ENCODE measurements around the gene NLRP1.

Gene NLRP1

GRCh38 chr17:5506307-5506706, 78.0 kb downstream of the NLRP1 start:
- Histone ChIP-seq H3K4me3 (ENCODE audit: insufficient read depth, low read depth, low read length, poor library complexity, severe bottlenecking) (no peak overlapping the region), H3K9me3 (ENCODE audit: control insufficient read depth, low read length) (no peaks in the 10 kb centered on the region), H3K36me3 (ENCODE audit: control insufficient read depth, insufficient read depth, low read length) (no peaks in the 10 kb centered on the region), H3K27ac (ENCODE audit: insufficient read depth, low read length, poor library complexity, severe bottlenecking) (no peak overlapping the region), H3K4me1 (ENCODE audit: control insufficient read depth, insufficient read depth, low read length, poor library complexity, severe bottlenecking) (no peaks in the 10 kb centered on the region), H3K27me3 (replicated peaks; ENCODE audit: control insufficient read depth, insufficient read depth, low read length, poor library complexity, severe bottlenecking) (no peaks in the 10 kb centered on the region)
- no peak for DNase-seq

GRCh38 chr17:5502552-5502951, 81.8 kb downstream of the NLRP1 start:
- peaks cover 9% of the 10 kb centered on the region for H3K4me1 ChIP-seq (ENCODE audit: control insufficient read depth, insufficient read depth, low read length, poor library complexity, severe bottlenecking)
- H3K4me3 ChIP-seq (ENCODE audit: insufficient read depth, low read depth, low read length, poor library complexity, severe bottlenecking) = no peak overlapping the region
- H3K27me3 ChIP-seq (replicated peaks; ENCODE audit: control insufficient read depth, insufficient read depth, low read length, poor library complexity, severe bottlenecking) = no peaks in the 10 kb centered on the region
- no peaks in the 10 kb centered on the region for H3K9me3 ChIP-seq (ENCODE audit: control insufficient read depth, low read length)
- DNase-seq = no peak
- no peaks in the 10 kb centered on the region for H3K36me3 ChIP-seq (ENCODE audit: control insufficient read depth, insufficient read depth, low read length)
- no peak overlapping the region for H3K27ac ChIP-seq (ENCODE audit: insufficient read depth, low read length, poor library complexity, severe bottlenecking)

DNA sequence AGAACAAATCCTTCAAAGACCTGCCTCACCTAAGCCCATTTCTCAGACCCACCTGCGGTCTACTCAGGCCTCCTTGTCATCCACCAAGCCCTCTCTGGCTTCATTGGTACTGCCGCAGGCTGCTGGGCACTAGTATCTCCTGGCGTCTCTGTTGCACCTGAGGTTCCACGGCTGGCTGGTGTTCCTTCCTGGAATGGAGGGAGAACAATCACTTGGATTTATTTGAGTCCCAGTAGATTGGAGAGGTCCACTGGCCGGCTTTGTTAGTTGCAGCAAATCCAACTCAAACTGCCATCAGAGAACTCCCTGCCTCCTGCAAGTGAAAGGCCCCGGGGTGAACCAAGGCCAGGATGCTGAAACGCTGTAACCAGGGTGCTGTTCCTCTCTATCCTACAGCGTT, 82.6 kb downstream of the NLRP1 start:
- Histone ChIP-seq H3K4me1 (ENCODE audit: control insufficient read depth, insufficient read depth, low read length, poor library complexity, severe bottlenecking) (peaks cover 9% of the 10 kb centered on the region), H3K27me3 (replicated peaks; ENCODE audit: control insufficient read depth, insufficient read depth, low read length, poor library complexity, severe bottlenecking) (no peaks in the 10 kb centered on the region), H3K9me3 (ENCODE audit: control insufficient read depth, low read length) (no peaks in the 10 kb centered on the region), H3K27ac (ENCODE audit: insufficient read depth, low read length, poor library complexity, severe bottlenecking) (peak overlapping the region; percentile 56), H3K4me3 (ENCODE audit: insufficient read depth, low read depth, low read length, poor library complexity, severe bottlenecking) (no peak overlapping the region), H3K36me3 (ENCODE audit: control insufficient read depth, insufficient read depth, low read length) (no peaks in the 10 kb centered on the region)
- DNase-seq = no peak

DNA sequence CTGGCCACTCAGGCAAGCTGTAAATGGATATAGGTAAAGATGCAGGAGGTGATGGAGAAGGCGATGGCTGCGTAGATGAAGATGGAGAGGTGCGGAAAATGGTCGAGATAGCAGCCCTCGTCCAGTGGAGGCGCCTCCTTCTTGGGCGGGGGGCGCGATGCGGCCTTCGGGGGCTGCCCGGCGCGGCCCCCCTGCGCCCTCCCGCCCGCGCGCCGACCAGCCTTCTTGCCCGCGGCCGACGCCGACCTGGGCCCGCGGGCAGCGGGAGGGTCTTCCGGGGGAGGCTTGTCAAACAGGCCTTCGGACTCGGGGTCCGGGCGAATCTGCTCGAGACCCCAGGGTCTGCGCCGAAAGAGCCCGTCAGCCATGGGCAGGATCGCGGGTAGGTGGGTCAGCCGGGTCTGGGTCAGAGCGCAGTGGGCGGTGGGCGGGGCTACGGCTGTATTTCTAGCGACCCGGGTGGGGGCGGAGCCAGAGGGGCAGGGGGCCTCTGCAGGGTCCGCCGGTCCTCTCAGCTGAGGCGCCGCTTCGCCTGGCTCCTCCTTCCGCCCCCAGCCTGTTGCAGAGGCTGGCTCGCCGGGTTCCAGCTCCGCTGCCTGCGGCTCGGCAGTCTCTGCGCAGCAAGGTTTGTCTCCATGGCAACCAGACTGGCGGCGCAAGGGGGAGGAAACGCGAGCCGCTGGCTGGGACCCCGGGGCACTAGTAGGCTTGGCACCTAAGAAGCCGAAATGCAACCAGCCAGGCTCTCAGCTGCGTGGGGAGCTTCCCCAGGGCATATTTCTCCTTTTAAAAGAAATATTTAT, 83.5 kb downstream of the NLRP1 start:
- peak; percentile 58 to 72 (median 67) for DNase-seq
- H3K9me3 ChIP-seq (ENCODE audit: control insufficient read depth, low read length) = no peaks in the 10 kb centered on the region
- H3K4me1 ChIP-seq (ENCODE audit: control insufficient read depth, insufficient read depth, low read length, poor library complexity, severe bottlenecking) = peaks cover 9% of the 10 kb centered on the region
- no peaks in the 10 kb centered on the region for H3K36me3 ChIP-seq (ENCODE audit: control insufficient read depth, insufficient read depth, low read length)
- no peaks in the 10 kb centered on the region for H3K27me3 ChIP-seq (replicated peaks; ENCODE audit: control insufficient read depth, insufficient read depth, low read length, poor library complexity, severe bottlenecking)
- H3K27ac ChIP-seq (ENCODE audit: insufficient read depth, low read length, poor library complexity, severe bottlenecking) = peak overlapping the region; percentile 56
- peak overlapping the region; percentile 59 for H3K4me3 ChIP-seq (ENCODE audit: insufficient read depth, low read depth, low read length, poor library complexity, severe bottlenecking)

GRCh38 chr17:5500247-5500588, 84.1 kb downstream of the NLRP1 start:
- H3K4me1 ChIP-seq (ENCODE audit: control insufficient read depth, insufficient read depth, low read length, poor library complexity, severe bottlenecking) = peaks cover 9% of the 10 kb centered on the region
- peak overlapping the region; percentile 59 for H3K4me3 ChIP-seq (ENCODE audit: insufficient read depth, low read depth, low read length, poor library complexity, severe bottlenecking)
- DNase-seq = no peak
- no peaks in the 10 kb centered on the region for H3K9me3 ChIP-seq (ENCODE audit: control insufficient read depth, low read length)
- H3K27me3 ChIP-seq (replicated peaks; ENCODE audit: control insufficient read depth, insufficient read depth, low read length, poor library complexity, severe bottlenecking) = no peaks in the 10 kb centered on the region
- no peaks in the 10 kb centered on the region for H3K36me3 ChIP-seq (ENCODE audit: control insufficient read depth, insufficient read depth, low read length)
- peak overlapping the region; percentile 56 for H3K27ac ChIP-seq (ENCODE audit: insufficient read depth, low read length, poor library complexity, severe bottlenecking)

DNA sequence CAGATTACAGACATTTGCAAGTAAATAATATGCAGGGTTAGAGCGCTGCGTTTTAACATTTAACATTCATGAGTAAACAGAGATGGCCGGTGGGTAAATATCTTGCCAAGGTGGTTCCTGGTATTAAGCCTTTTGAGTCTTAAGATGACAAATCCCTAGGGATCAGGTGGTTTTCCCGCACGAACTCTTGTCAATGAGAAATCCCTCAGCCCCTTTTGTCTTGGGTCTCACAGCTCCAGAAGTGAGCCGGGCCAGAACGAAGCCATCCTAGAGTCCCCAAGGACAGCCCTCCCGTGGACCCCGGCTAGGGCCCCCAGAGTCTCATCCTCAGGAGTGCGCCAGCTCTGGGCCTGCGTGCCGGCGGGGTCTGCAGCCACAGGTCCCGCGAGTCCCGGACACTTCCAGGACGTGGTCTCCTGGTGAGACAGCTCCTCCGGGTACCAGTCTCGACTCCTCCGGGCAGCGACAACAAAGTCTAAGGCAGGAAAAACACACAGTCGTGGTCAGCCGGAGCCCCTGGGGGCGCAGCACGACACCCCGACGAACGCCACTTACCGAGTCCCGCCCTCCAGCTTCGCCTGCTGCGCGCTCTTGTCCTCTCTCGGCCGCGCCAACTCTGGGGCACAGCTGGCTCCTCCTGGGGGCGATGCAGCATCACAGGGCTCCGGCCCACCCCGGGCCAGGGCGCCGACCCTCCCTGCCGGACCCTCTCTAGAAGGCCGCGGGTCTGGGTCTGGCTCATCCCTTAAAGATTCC, 84.7 kb downstream of the NLRP1 start:
- H3K36me3 ChIP-seq (ENCODE audit: control insufficient read depth, insufficient read depth, low read length) = no peaks in the 10 kb centered on the region
- DNase-seq = no peak
- H3K9me3 ChIP-seq (ENCODE audit: control insufficient read depth, low read length) = no peaks in the 10 kb centered on the region
- H3K4me3 ChIP-seq (ENCODE audit: insufficient read depth, low read depth, low read length, poor library complexity, severe bottlenecking) = peak overlapping the region; percentile 59
- H3K27me3 ChIP-seq (replicated peaks; ENCODE audit: control insufficient read depth, insufficient read depth, low read length, poor library complexity, severe bottlenecking) = no peaks in the 10 kb centered on the region
- peaks cover 9% of the 10 kb centered on the region for H3K4me1 ChIP-seq (ENCODE audit: control insufficient read depth, insufficient read depth, low read length, poor library complexity, severe bottlenecking)
- peak overlapping the region; percentile 56 for H3K27ac ChIP-seq (ENCODE audit: insufficient read depth, low read length, poor library complexity, severe bottlenecking)

- no peak overlapping the region for H3K4me3 ChIP-seq (ENCODE audit: insufficient read depth, low read depth, low read length, poor library complexity, severe bottlenecking)
- peaks cover 18% of the 10 kb centered on the region for H3K36me3 ChIP-seq (ENCODE audit: control insufficient read depth, insufficient read depth, low read length)
- H3K4me1 ChIP-seq (ENCODE audit: control insufficient read depth, insufficient read depth, low read length, poor library complexity, severe bottlenecking) = no peaks in the 10 kb centered on the region
Measured at GRCh38 chr17:5492970-5493369, 91.3 kb downstream of the NLRP1 start.

DNA sequence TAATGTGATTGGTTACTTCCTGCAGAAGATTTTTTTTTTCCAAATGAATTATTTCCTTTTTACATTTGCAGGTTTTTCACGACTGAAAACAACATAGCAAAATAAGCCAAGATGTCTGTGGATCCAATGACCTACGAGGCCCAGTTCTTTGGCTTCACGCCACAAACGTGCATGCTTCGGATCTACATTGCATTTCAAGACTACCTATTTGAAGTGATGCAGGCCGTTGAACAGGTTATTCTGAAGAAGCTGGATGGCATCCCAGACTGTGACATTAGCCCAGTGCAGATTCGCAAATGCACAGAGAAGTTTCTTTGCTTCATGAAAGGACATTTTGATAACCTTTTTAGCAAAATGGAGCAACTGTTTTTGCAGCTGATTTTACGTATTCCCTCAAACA, 95.6 kb downstream of the NLRP1 start:
- Histone ChIP-seq H3K4me1 (ENCODE audit: control insufficient read depth, insufficient read depth, low read length, poor library complexity, severe bottlenecking) (peaks cover 18% of the 10 kb centered on the region), H3K27me3 (replicated peaks; ENCODE audit: control insufficient read depth, insufficient read depth, low read length, poor library complexity, severe bottlenecking) (no peaks in the 10 kb centered on the region), H3K27ac (ENCODE audit: insufficient read depth, low read length, poor library complexity, severe bottlenecking) (no peak overlapping the region), H3K36me3 (ENCODE audit: control insufficient read depth, insufficient read depth, low read length) (peaks cover 21% of the 10 kb centered on the region), H3K9me3 (ENCODE audit: control insufficient read depth, low read length) (no peaks in the 10 kb centered on the region), H3K4me3 (ENCODE audit: insufficient read depth, low read depth, low read length, poor library complexity, severe bottlenecking) (no peak overlapping the region)
- DNase-seq = no peak

More at GRCh38 chr17:5492970-5493369, 91.3 kb downstream of the NLRP1 start:
- H3K9me3 ChIP-seq (ENCODE audit: control insufficient read depth, low read length) = no peaks in the 10 kb centered on the region
- H3K27me3 ChIP-seq (replicated peaks; ENCODE audit: control insufficient read depth, insufficient read depth, low read length, poor library complexity, severe bottlenecking) = no peaks in the 10 kb centered on the region
- DNase-seq = no peak
- H3K27ac ChIP-seq (ENCODE audit: insufficient read depth, low read length, poor library complexity, severe bottlenecking) = no peak overlapping the region

- Histone ChIP-seq H3K27me3 (replicated peaks; ENCODE audit: control insufficient read depth, insufficient read depth, low read length, poor library complexity, severe bottlenecking) (no peaks in the 10 kb centered on the region), H3K27ac (ENCODE audit: insufficient read depth, low read length, poor library complexity, severe bottlenecking) (peak within 1 kb of the TSS; percentile 89), H3K4me3 (ENCODE audit: insufficient read depth, low read depth, low read length, poor library complexity, severe bottlenecking) (peak within 1 kb of the TSS; percentile 86), H3K36me3 (ENCODE audit: control insufficient read depth, insufficient read depth, low read length) (peaks cover 33% of the 10 kb centered on the region), H3K9me3 (ENCODE audit: control insufficient read depth, low read length) (no peaks in the 10 kb centered on the region), H3K4me1 (ENCODE audit: control insufficient read depth, insufficient read depth, low read length, poor library complexity, severe bottlenecking) (peaks cover 18% of the 10 kb centered on the region)
- peak; percentile 97 to 99 (median 98) for DNase-seq
Measured at GRCh38 chr17:5486206-5487124, 97.8 kb downstream of the NLRP1 start, which contains the start of gene MIS12. Gene MIS12 (plus strand): TSS chr17:5486566. CDS start chr17:5488863, 2,297 bp downstream.
